DMS153 (cell line): ENCODE measurements around the gene OXSR1.
"Not testable (repeated sequence)": the region's sequence is repeated elsewhere in the genome, so short reads cannot be mapped to it uniquely, and the experiment has no call there.

Experiments
- DNase-seq: peaks from one replicate; lab custom pipeline; 2025; lab: John Stamatoyannopoulos, UW

Gene OXSR1

GRCh38 chr3:38274864-38275649 is 109.7 kb downstream of the OXSR1 start:
- no peak for DNase-seq

GRCh38 chr3:38275658-38276057 is 110.3 kb downstream of the OXSR1 start:
- no peak for DNase-seq

- no peak for DNase-seq
Measured at GRCh38 chr3:38276081-38276916, 111.0 kb downstream of the OXSR1 start.

GRCh38 chr3:38276917-38277630 is 111.7 kb downstream of the OXSR1 start:
- DNase-seq = no peak

GRCh38 chr3:38278841-38279240 is 113.5 kb downstream of the OXSR1 start:
- DNase-seq = no peak

GRCh38 chr3:38281895-38282686 is 116.8 kb downstream of the OXSR1 start, which contains the start of gene SLC22A14:
SLC22A14 (plus strand) TSS chr3:38282294; CDS start chr3:38306027, 23,733 bp downstream.
- no peak for DNase-seq

- DNase-seq = no peak
Measured at GRCh38 chr3:38283810-38284755, 118.7 kb downstream of the OXSR1 start.

- DNase-seq = no peak
Measured at GRCh38 chr3:38284756-38285150, 119.4 kb downstream of the OXSR1 start.

- not testable (repeated sequence) for DNase-seq
Measured at GRCh38 chr3:38289286-38290217, 124.2 kb downstream of the OXSR1 start.

- DNase-seq = not testable (repeated sequence)
Measured at GRCh38 chr3:38297053-38297452, 131.7 kb downstream of the OXSR1 start.

GRCh38 chr3:38297537-38297936 is 132.2 kb downstream of the OXSR1 start:
- no peak for DNase-seq

GRCh38 chr3:38297947-38298711 is 132.8 kb downstream of the OXSR1 start:
- no peak for DNase-seq
